ENCODE results near the gene ACTR3C. TPM values are rescaled to one million over a fixed set of nuclear protein-coding genes. Genes with fewer than 3 reads are reported as not detected.
"Not testable (repeated sequence)": the region's sequence is repeated elsewhere in the genome, so short reads cannot be mapped to it uniquely, and the experiment has no call there.

The ACTR3C gene
- polyA plus RNA-seq, 1 donor from 2014 or later: 5.2 TPM

DNA sequence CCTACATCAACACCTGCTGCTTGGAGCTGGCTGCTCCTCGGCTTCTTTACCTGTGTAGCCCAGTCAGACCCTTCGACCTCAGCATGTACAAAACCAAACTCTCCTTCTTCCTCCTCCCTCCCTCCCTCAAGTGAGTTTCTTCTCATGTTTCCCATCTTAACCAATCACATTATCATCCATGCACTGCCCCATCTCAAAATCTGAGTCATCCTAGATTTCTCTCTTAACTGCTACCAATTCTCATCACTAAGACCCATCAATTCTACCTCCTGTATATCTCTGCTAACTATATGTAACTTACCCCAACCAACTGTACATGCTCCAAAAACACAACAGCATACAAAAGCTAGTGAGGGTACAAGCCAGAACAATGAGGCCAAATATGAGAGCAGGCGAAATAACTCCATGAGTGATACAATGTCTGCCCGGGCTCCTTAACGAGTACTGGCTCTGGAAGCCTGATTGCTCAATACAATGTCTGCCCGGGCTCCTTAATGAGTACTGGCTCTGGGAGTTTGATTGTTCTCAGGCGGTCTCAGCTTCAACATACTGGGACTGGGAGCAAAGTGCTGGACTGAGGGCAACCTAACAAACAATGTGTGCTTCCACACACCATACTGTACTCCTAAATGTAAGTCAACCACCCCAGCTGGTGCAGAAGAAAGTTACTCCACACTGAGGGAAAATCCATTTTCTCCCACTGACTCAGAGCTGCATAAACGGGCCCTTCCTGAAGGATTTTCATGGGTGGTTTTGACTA, 18.7 kb downstream of the ACTR3C start:
- not testable (repeated sequence) for H3K9me3 Mint-ChIP-seq, H3K36me3 Mint-ChIP-seq, H3K27me3 Mint-ChIP-seq, H3K27ac Mint-ChIP-seq, H3K4me3 Mint-ChIP-seq, H3K4me1 Mint-ChIP-seq

- not testable (repeated sequence) for H3K27me3 Mint-ChIP-seq, H3K36me3 Mint-ChIP-seq, H3K9me3 Mint-ChIP-seq, H3K4me3 Mint-ChIP-seq, H3K4me1 Mint-ChIP-seq, H3K27ac Mint-ChIP-seq
Observed at GRCh38 chr7:150302908-150303310, 20.4 kb downstream of the ACTR3C start.

DNA sequence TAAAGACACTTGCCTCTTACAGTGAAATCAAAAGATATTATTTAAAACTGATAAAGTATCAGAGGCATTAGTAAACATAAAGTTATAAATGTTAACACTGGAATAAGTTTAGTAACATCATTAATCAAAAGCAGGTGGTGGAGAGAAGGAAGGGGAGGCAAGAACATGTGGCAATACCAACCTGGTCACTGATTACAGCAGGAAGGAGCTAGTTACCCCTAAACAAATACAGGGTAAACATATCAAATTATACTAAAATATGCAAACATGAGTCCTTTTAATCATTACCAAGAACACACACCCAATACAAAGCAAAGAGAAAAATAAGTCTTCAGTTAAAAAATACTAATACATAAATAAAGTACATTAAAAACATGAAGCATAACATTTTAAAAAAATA, 25.4 kb downstream of the ACTR3C start:
- H3K36me3 Mint-ChIP-seq, H3K4me3 Mint-ChIP-seq, H3K4me1 Mint-ChIP-seq, H3K9me3 Mint-ChIP-seq, H3K27me3 Mint-ChIP-seq, H3K27ac Mint-ChIP-seq: not testable (repeated sequence)

GRCh38 chr7:150296802-150297201, 26.5 kb downstream of the ACTR3C start:
- H3K4me1 Mint-ChIP-seq, H3K27me3 Mint-ChIP-seq, H3K9me3 Mint-ChIP-seq, H3K4me3 Mint-ChIP-seq, H3K36me3 Mint-ChIP-seq, H3K27ac Mint-ChIP-seq: not testable (repeated sequence)

- not testable (repeated sequence) for H3K4me1 Mint-ChIP-seq, H3K36me3 Mint-ChIP-seq, H3K9me3 Mint-ChIP-seq, H3K4me3 Mint-ChIP-seq, H3K27me3 Mint-ChIP-seq, H3K27ac Mint-ChIP-seq
Observed at GRCh38 chr7:150295614-150296013, 27.7 kb downstream of the ACTR3C start.

- H3K4me3 Mint-ChIP-seq, H3K27ac Mint-ChIP-seq, H3K9me3 Mint-ChIP-seq, H3K36me3 Mint-ChIP-seq, H3K4me1 Mint-ChIP-seq, H3K27me3 Mint-ChIP-seq: not testable (repeated sequence)
Observed at GRCh38 chr7:150295027-150295426, 28.3 kb downstream of the ACTR3C start.

- not testable (repeated sequence) for H3K27ac Mint-ChIP-seq, H3K4me3 Mint-ChIP-seq, H3K9me3 Mint-ChIP-seq, H3K27me3 Mint-ChIP-seq, H3K36me3 Mint-ChIP-seq, H3K4me1 Mint-ChIP-seq
Observed at GRCh38 chr7:150290317-150290716, 33.0 kb downstream of the ACTR3C start.

DNA sequence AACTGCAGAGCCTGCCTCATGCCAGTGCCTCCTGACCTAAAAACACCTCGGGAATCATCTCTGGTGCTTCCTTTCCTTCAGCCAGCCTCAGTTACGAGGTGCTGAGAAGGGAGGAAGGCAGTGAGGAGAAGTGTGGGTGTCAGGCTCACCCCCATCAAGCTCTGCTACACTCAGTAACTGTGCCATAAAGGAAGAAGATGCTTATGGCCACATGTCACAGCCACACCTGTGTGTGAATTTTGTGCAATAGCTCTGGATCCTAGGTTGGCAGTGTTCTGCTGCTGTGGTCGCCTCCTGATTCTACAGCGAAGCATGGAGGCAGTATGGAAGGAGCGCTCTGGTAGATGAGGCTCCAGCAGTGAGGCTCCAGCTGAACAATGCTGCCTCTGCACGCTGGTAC, 34.5 kb downstream of the ACTR3C start:
- H3K36me3 Mint-ChIP-seq, H3K27ac Mint-ChIP-seq, H3K9me3 Mint-ChIP-seq, H3K27me3 Mint-ChIP-seq, H3K4me3 Mint-ChIP-seq, H3K4me1 Mint-ChIP-seq: not testable (repeated sequence)

DNA sequence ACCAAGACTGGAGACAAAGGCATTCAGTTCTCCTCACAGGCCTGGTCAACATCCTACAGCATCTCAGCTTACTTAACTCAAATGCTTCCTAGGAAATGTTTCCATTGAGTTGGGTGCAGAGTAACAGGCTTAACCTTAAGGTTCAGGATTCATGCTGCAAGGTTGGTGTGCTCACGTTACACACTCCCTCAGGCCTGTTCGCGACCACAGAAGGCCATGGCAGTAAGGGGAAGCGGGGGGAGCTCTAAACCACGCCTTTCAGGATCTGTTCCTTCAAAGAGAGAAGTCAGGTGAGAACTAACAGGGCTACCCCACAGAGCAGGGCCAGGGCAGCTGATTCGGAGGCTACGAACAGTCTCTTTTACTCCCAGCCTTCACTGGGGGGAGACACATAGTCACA, 35.5 kb downstream of the ACTR3C start:
- H3K36me3 Mint-ChIP-seq, H3K27ac Mint-ChIP-seq, H3K4me3 Mint-ChIP-seq, H3K9me3 Mint-ChIP-seq, H3K27me3 Mint-ChIP-seq, H3K4me1 Mint-ChIP-seq: not testable (repeated sequence)

GRCh38 chr7:150285849-150286754, 37.2 kb downstream of the ACTR3C start:
- not testable (repeated sequence) for H3K4me1 Mint-ChIP-seq, H3K27me3 Mint-ChIP-seq, H3K27ac Mint-ChIP-seq, H3K36me3 Mint-ChIP-seq, H3K4me3 Mint-ChIP-seq, H3K9me3 Mint-ChIP-seq

DNA sequence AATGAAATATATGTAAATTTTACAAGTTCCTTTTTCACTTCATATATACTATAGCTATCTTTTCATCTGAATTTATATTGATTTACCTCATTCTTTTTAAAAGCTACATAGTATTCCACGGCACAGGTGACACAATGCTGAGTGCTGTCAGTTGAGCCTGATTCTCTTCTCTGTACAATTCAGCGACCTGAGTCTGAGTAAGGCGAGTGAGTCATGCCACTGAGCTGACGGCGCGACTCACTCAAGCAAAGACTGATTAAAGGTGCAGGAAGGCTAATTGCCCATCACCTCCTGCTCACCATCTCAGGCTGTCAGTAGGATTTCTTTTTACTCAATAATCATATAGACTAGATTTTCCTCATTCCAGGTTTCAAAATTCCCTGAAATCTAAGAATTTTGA, 39.7 kb downstream of the ACTR3C start:
- H3K27me3 Mint-ChIP-seq, H3K4me3 Mint-ChIP-seq, H3K4me1 Mint-ChIP-seq, H3K9me3 Mint-ChIP-seq, H3K36me3 Mint-ChIP-seq, H3K27ac Mint-ChIP-seq: not testable (repeated sequence)

DNA sequence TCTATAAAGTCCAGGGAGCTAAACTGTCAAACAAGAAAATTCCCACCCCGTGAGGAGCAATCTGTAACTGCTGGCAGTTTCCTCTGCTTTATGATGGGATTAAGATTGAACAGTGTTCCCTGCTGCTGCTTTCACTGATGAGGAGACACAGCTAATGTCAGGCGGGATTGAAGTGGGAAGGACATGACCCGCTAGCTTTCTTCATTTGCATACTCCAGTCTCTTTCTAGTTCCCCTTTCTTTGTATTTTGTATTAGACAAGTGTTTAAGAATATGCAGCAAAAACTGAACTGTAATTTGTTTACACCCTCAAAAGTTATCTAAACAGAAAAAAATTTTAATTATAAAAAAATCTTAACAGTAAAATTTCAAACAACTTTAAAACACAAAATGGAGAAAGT, 40.2 kb downstream of the ACTR3C start:
- H3K4me1 Mint-ChIP-seq, H3K27me3 Mint-ChIP-seq, H3K9me3 Mint-ChIP-seq, H3K4me3 Mint-ChIP-seq, H3K27ac Mint-ChIP-seq, H3K36me3 Mint-ChIP-seq: not testable (repeated sequence)

GRCh38 chr7:150281681-150282403, 41.5 kb downstream of the ACTR3C start:
- not testable (repeated sequence) for H3K36me3 Mint-ChIP-seq, H3K27me3 Mint-ChIP-seq, H3K4me1 Mint-ChIP-seq, H3K4me3 Mint-ChIP-seq, H3K27ac Mint-ChIP-seq, H3K9me3 Mint-ChIP-seq

GRCh38 chr7:150278383-150278782, 45.0 kb downstream of the ACTR3C start:
- not testable (repeated sequence) for H3K9me3 Mint-ChIP-seq, H3K36me3 Mint-ChIP-seq, H3K27ac Mint-ChIP-seq, H3K4me3 Mint-ChIP-seq, H3K4me1 Mint-ChIP-seq, H3K27me3 Mint-ChIP-seq

- not testable (repeated sequence) for H3K27ac Mint-ChIP-seq, H3K36me3 Mint-ChIP-seq, H3K4me3 Mint-ChIP-seq, H3K27me3 Mint-ChIP-seq, H3K9me3 Mint-ChIP-seq, H3K4me1 Mint-ChIP-seq
Observed at GRCh38 chr7:150276132-150276695, 47.1 kb downstream of the ACTR3C start.

GRCh38 chr7:150271898-150272297, 51.4 kb downstream of the ACTR3C start:
- not testable (repeated sequence) for H3K4me3 Mint-ChIP-seq, H3K27ac Mint-ChIP-seq, H3K36me3 Mint-ChIP-seq, H3K9me3 Mint-ChIP-seq, H3K27me3 Mint-ChIP-seq, H3K4me1 Mint-ChIP-seq
